Smooth muscle cell (in vitro differentiated cells): ENCODE results near the gene ZSCAN31. TPM values are rescaled to one million over a fixed set of nuclear protein-coding genes. Genes with fewer than 3 reads are reported as not detected.

Source experiments
- DNase-seq: peaks from one replicate; lab custom pipeline; 2025; ENCODE audit not compliant: unreplicated experiment; lab: John Stamatoyannopoulos, UW
- H2AFZ ChIP-seq: fragments of 200-600 bp; sonication (generic); 2 replicates; pipeline ENCODE4 v1.6.0; 2016; ENCODE audit warnings: antibody characterized with exemption, low read depth, mild to moderate bottlenecking
- H3F3A ChIP-seq: fragments of 200-600 bp; sonication (generic); 2 replicates; pipeline ENCODE4 v1.6.0; 2017; ENCODE audit warnings: antibody characterized with exemption, low read depth
- H3K27ac ChIP-seq: fragments of 200-600 bp; sonication (generic); 2 replicates; pipeline ENCODE4 v1.5.1; 2016; ENCODE audit warnings: low read depth, mild to moderate bottlenecking
- H3K27me3 ChIP-seq: fragments of 200-600 bp; sonication (generic); 2 replicates; pipeline ENCODE4 v1.6.1; 2016; ENCODE audit warnings: low read depth, mild to moderate bottlenecking
- H3K36me3 ChIP-seq: fragments of 200-600 bp; sonication (generic); 2 replicates; pipeline ENCODE4 v1.5.1; 2016; ENCODE audit warnings: low read depth
- H3K4me1 ChIP-seq: fragments of 200-600 bp; sonication (generic); 2 replicates; pipeline ENCODE4 v1.5.1; 2016; ENCODE audit warnings: low read depth
- H3K4me2 ChIP-seq: fragments of 200-600 bp; sonication (generic); 2 replicates; pipeline ENCODE4 v1.6.0; 2016; ENCODE audit warnings: mild to moderate bottlenecking
- H3K4me3 ChIP-seq: fragments of 200-600 bp; sonication (generic); 2 replicates; pipeline ENCODE4 v1.5.1; 2016; ENCODE audit warnings: mild to moderate bottlenecking
- H3K79me2 ChIP-seq: fragments of 200-600 bp; sonication (generic); 2 replicates; pipeline ENCODE4 v1.6.0; 2016; ENCODE audit warnings: low read depth, mild to moderate bottlenecking
- H3K9ac ChIP-seq: fragments of 200-600 bp; sonication (generic); 2 replicates; pipeline ENCODE4 v1.6.0; 2016; ENCODE audit warnings: low read depth
- H3K9me3 ChIP-seq: fragments of 200-600 bp; sonication (generic); replicated peaks from 2 replicates; pipeline ENCODE4 v1.5.1; 2016; ENCODE audit warnings: low read depth
- H4K20me1 ChIP-seq: fragments of 200-600 bp; sonication (generic); 2 replicates; pipeline ENCODE4 v1.6.0; 2016; ENCODE audit warnings: low read depth
- WGBS: methylation state at CpG from one replicate; pipeline ENCODE4 v1.1.7; 2016; ENCODE audit warnings: low lambda C conversion rate; 5-methylcytosine and 5-hydroxymethylcytosine counted together
- polyA plus RNA-seq: library from polyadenylated mRNA; unstranded; fragments of >200 nt; fragmentation: Nextera tagmentation; extraction: Ambion mirVana; gene quantifications from 2 replicates; pipeline ENCODE4 v1.2.1, GENCODE V29; 2016
- total RNA-seq: library from RNA; depleted of rRNA; stranded (reverse); fragments of >200 nt; gene quantifications from 2 replicates; pipeline ENCODE4 v1.2.3, GENCODE V29; 2014
- TF ChIP-seq, protein P1 (sequence below): fragments of 200-600 bp; sonication (generic); IDR thresholded peaks from 2 replicates; pipeline ENCODE4 v1.5.1; 2017; ENCODE audit warnings: borderline replicate concordance, mild to moderate bottlenecking, antibody characterized with exemption; ENCODE audit not compliant: insufficient read depth, poor library complexity, severe bottlenecking

The ZSCAN31 gene
- total and polyA plus RNA-seq, 2 experiments from 2014 or later = 1.1 to 1.5 TPM

DNA sequence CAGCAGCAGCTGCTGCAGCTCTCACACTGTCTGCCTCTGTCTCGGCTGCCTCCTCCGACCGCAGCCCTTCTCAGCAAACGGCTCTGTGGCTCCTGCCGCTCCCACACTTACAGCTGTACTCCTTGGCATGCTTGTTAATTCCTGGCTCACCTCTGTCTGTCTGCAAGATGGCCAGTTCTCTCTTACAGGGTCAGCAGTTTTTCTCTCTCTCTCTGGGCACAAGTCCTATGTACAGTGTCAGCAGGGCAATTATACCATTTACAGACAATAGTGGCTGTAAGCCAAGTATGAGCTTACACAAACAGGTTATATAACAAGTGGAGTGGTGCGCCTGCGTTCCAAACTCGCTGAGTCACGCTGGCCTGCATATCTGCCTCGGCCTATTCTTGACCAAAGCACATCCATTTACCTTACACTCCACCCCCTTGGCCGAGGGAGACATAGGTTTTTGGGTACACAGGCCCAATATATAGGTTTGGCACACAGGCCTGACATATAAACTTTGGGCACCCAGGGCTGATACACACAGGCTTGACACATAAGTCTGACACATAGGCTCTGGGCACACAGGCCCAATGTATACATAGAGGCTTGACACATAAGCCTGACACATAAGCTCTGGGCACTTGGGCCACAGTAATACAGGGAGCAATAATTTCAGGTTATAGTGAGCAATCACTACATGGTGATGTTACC lies 18.2 kb upstream of the ZSCAN31 start:
- peaks cover 5% of the 10 kb centered on the region for H4K20me1 ChIP-seq
- H3K9ac ChIP-seq = no peak overlapping the region
- DNase-seq = no peak
- H2AFZ ChIP-seq = no peak overlapping the region
- no peaks in the 10 kb centered on the region for H3K27me3 ChIP-seq
- H3K9me3 ChIP-seq = no peaks in the 10 kb centered on the region
- 85% methylated on average over 11 of the region's 11 CpGs for WGBS
- peaks cover 8% of the 10 kb centered on the region for H3K4me1 ChIP-seq
- no peaks in the 10 kb centered on the region for H3F3A ChIP-seq
- H3K36me3 ChIP-seq = no peaks in the 10 kb centered on the region
- no peak overlapping the region for H3K4me3 ChIP-seq
- H3K27ac ChIP-seq = no peak overlapping the region
- H3K79me2 ChIP-seq = peaks cover 32% of the 10 kb centered on the region
- H3K4me2 ChIP-seq = no peak overlapping the region
- TF ChIP-seq, protein P1, sequence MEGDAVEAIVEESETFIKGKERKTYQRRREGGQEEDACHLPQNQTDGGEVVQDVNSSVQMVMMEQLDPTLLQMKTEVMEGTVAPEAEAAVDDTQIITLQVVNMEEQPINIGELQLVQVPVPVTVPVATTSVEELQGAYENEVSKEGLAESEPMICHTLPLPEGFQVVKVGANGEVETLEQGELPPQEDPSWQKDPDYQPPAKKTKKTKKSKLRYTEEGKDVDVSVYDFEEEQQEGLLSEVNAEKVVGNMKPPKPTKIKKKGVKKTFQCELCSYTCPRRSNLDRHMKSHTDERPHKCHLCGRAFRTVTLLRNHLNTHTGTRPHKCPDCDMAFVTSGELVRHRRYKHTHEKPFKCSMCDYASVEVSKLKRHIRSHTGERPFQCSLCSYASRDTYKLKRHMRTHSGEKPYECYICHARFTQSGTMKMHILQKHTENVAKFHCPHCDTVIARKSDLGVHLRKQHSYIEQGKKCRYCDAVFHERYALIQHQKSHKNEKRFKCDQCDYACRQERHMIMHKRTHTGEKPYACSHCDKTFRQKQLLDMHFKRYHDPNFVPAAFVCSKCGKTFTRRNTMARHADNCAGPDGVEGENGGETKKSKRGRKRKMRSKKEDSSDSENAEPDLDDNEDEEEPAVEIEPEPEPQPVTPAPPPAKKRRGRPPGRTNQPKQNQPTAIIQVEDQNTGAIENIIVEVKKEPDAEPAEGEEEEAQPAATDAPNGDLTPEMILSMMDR = no peak

DNA sequence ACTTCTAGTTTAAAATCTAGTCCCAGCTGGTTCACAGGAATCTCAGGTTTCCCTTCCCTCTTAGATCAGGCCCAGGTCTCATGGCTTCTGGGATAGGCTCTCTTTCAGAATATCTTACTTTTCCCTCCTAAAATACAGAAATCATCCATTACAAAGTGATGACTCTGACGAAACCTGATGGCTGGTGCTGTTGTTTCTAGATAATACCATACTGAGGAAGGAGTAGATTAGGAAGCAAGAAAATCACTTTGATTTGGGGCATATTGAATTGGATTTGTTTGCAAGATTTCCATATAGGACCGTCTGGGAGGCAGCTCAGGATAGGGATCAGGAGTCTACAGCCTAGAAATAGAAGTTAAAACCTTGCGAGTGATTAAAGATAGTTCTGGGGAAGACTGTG lies 17.4 kb upstream of the ZSCAN31 start:
- TF ChIP-seq, protein P1 = no peak
- H3K79me2 ChIP-seq = peaks cover 32% of the 10 kb centered on the region
- H2AFZ ChIP-seq = no peak overlapping the region
- no peak overlapping the region for H3K27ac ChIP-seq
- H3K27me3 ChIP-seq = no peaks in the 10 kb centered on the region
- H3K4me1 ChIP-seq = peaks cover 8% of the 10 kb centered on the region
- H3K9ac ChIP-seq = no peak overlapping the region
- H3K36me3 ChIP-seq = no peaks in the 10 kb centered on the region
- no peak overlapping the region for H3K4me2 ChIP-seq
- H4K20me1 ChIP-seq = peaks cover 5% of the 10 kb centered on the region
- no peaks in the 10 kb centered on the region for H3K9me3 ChIP-seq
- WGBS = 94% methylated on average over 3 of the region's 3 CpGs
- H3K4me3 ChIP-seq = no peak overlapping the region
- no peak for DNase-seq
- no peaks in the 10 kb centered on the region for H3F3A ChIP-seq

DNA sequence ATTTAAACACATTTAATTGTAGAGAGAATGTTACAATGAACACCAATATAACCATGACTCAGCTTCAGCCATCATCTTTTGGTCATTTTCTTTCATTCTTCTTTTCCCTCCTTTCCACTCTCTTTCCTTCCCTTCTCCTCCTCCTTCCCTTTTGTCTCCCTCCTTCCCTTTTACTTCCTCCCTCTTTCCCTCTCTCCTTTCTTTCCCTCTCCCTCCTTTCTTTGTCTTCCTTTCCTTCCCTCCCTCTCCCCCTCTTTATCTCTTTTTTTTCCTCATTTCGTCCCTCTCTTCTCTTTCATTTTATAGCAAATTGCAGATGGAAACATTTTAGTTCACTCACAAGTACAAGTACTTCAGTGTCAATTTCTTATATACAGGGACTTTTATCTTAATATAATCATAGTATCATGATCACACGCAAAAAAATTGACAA lies 15.6 kb upstream of the ZSCAN31 start:
- no peak overlapping the region for H2AFZ ChIP-seq
- peak overlapping the region; percentile 88 for H3K4me2 ChIP-seq
- TF ChIP-seq, protein P1 = no peak
- no peak overlapping the region for H3K27ac ChIP-seq
- no peak overlapping the region for H3K9ac ChIP-seq
- peaks cover 5% of the 10 kb centered on the region for H4K20me1 ChIP-seq
- 84% methylated on average over 2 of the region's 2 CpGs for WGBS
- peaks cover 8% of the 10 kb centered on the region for H3K4me1 ChIP-seq
- peak overlapping the region; percentile 74 for H3K4me3 ChIP-seq
- peaks cover 28% of the 10 kb centered on the region for H3K79me2 ChIP-seq
- H3K36me3 ChIP-seq = no peaks in the 10 kb centered on the region
- DNase-seq = no peak
- no peaks in the 10 kb centered on the region for H3F3A ChIP-seq
- peaks cover 12% of the 10 kb centered on the region for H3K27me3 ChIP-seq
- H3K9me3 ChIP-seq = no peaks in the 10 kb centered on the region

DNA sequence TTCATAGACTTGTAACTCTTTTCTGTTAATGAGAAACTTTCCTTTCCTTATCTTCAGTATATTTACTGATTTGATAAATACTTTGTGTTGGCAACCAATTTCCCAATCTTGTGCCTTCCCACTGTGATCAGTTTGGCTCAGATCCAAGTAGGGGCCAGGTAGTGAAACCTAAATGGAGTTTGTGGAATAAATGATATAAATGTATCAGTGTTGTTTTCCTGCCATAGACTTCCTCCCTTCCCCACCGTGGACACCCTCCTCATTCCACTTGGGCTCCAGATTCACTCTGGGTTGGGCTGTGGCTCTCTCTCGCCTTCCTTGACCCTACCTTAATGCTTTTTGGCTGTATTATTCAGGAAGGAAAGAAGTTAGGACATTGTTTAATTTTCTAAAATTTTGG lies 15.1 kb upstream of the ZSCAN31 start:
- Histone ChIP-seq H3K79me2 (peaks cover 27% of the 10 kb centered on the region), H3K27ac (no peak overlapping the region), H3K4me1 (peaks cover 8% of the 10 kb centered on the region), H3K27me3 (peaks cover 16% of the 10 kb centered on the region), H4K20me1 (peaks cover 5% of the 10 kb centered on the region), H3K4me2 (peak overlapping the region; percentile 88), H3K9me3 (no peaks in the 10 kb centered on the region), H3K9ac (no peak overlapping the region), H3F3A (no peaks in the 10 kb centered on the region), H2AFZ (no peak overlapping the region), H3K4me3 (peak overlapping the region; percentile 74), H3K36me3 (no peaks in the 10 kb centered on the region)
- WGBS = 81% methylated on average over 2 of the region's 2 CpGs
- no peak for DNase-seq
- TF ChIP-seq, protein P1 = no peak
